ENCODE measurements around the gene SYNJ2. TPM values are rescaled to one million over a fixed set of nuclear protein-coding genes. Genes with fewer than 3 reads are reported as not detected.
A peak's percentile ranks its signal among the peaks of the same experiment; 100 is the strongest.

The SYNJ2 gene
- total RNA-seq, 1 experiment from 2014 or later: 70.0 TPM

GRCh38 chr6:158047127-158047518 lies 65.5 kb downstream of the SYNJ2 start:
- Histone ChIP-seq H3K4me1 (ENCODE audit: control insufficient read depth, insufficient read depth, low read length) (peaks cover 85% of the 10 kb centered on the region), H3K4me3 (ENCODE audit: low read depth in 2 of 2, low read length in 2 of 2) (no peak overlapping the region), H3K9me3 (ENCODE audit: control insufficient read depth, insufficient read depth, low read depth, low read length) (no peaks in the 10 kb centered on the region), H3K27me3 (ENCODE audit: control insufficient read depth, insufficient read depth, low read length) (no peaks in the 10 kb centered on the region), H3K27ac (ENCODE audit: low read length) (peak overlapping the region; percentile 86), H3K36me3 (ENCODE audit: control insufficient read depth, insufficient read depth, low read length) (no peaks in the 10 kb centered on the region)
- ChIA-PET CTCF (no interaction called here), POLR2A (no interaction called here)
- BruUV-seq (replicated peaks): no TSS peak
- ATAC-seq (no peak), DNase-seq (ENCODE audit: low read depth, low spot score) (no peak)
- TF ChIP-seq TCF7L2 (IDR thresholded peaks at IDR 0.05; ENCODE audit: low read depth, low read length) (peak; percentile 29; the same call in 1 of the 2 replicates), CTCF (IDR thresholded peaks at IDR 0.05) (no peak), REST (IDR thresholded peaks at IDR 0.05; ENCODE audit: insufficient read depth in 1 of 2, low read depth in 2 of 2, low read length in 1 of 2) (no peak), POLR2AphosphoS5 (IDR thresholded peaks at IDR 0.05; ENCODE audit: low read depth, low read length) (no peak), SIN3A (IDR thresholded peaks at IDR 0.05; ENCODE audit: borderline replicate concordance, insufficient read depth, low read depth, low read length) (no peak)
- intact Hi-C loops (cut with micrococcal nuclease; ENCODE audit: unreplicated experiment) (no loop called here), in situ Hi-C loops (cut with HindIII; ENCODE audit: low pct_unique_long_range_greater_than_20kb, low sequenced_read_pairs) (no loop called here)

- Histone ChIP-seq H3K27ac (ENCODE audit: low read length) (peak overlapping the region; percentile 86), H3K4me3 (ENCODE audit: low read depth in 2 of 2, low read length in 2 of 2) (no peak overlapping the region), H3K9me3 (ENCODE audit: control insufficient read depth, insufficient read depth, low read depth, low read length) (no peaks in the 10 kb centered on the region), H3K4me1 (ENCODE audit: control insufficient read depth, insufficient read depth, low read length) (peaks cover 79% of the 10 kb centered on the region), H3K27me3 (ENCODE audit: control insufficient read depth, insufficient read depth, low read length) (no peaks in the 10 kb centered on the region), H3K36me3 (ENCODE audit: control insufficient read depth, insufficient read depth, low read length) (no peaks in the 10 kb centered on the region)
- in situ Hi-C loops (cut with HindIII; ENCODE audit: low pct_unique_long_range_greater_than_20kb, low sequenced_read_pairs): no loop called here
- BruUV-seq (replicated peaks): no TSS peak
- peak; percentile 2; the same call in 1 of the 2 replicates for ATAC-seq
- POLR2A ChIA-PET: no interaction called here
- TF ChIP-seq POLR2AphosphoS5 (IDR thresholded peaks at IDR 0.05; ENCODE audit: low read depth, low read length) (no peak), REST (IDR thresholded peaks at IDR 0.05; ENCODE audit: insufficient read depth in 1 of 2, low read depth in 2 of 2, low read length in 1 of 2) (no peak), CTCF (IDR thresholded peaks at IDR 0.05) (no peak), TCF7L2 (IDR thresholded peaks at IDR 0.05; ENCODE audit: low read depth, low read length) (no peak), SIN3A (IDR thresholded peaks at IDR 0.05; ENCODE audit: borderline replicate concordance, insufficient read depth, low read depth, low read length) (no peak)
- DNase-seq (ENCODE audit: low read depth, low spot score): no peak
- intact Hi-C loops (cut with micrococcal nuclease; ENCODE audit: unreplicated experiment): no loop called here
- CTCF ChIA-PET: no interaction called here
Observed at GRCh38 chr6:158047563-158048323, 66.1 kb downstream of the SYNJ2 start.
